NCI-H1436 (cell line): ENCODE data around the gene EED.
"Not testable (repeated sequence)": the region's sequence is repeated elsewhere in the genome, so short reads cannot be mapped to it uniquely, and the experiment has no call there.

Experiments
- DNase-seq: peaks from one replicate; lab custom pipeline; 2025; lab: John Stamatoyannopoulos, UW

Gene EED

GRCh38 chr11:86249307-86250098, 5.0 kb downstream of the EED start:
- no peak for DNase-seq

GRCh38 chr11:86251345-86251744, 6.8 kb downstream of the EED start:
- DNase-seq = no peak

GRCh38 chr11:86255896-86256295, 11.3 kb downstream of the EED start:
- no peak for DNase-seq

- DNase-seq = no peak
Measured at GRCh38 chr11:86256608-86257007, 12.1 kb downstream of the EED start.

GRCh38 chr11:86257446-86257845, 12.9 kb downstream of the EED start:
- DNase-seq = no peak

- DNase-seq = no peak
Measured at GRCh38 chr11:86259730-86260129, 15.2 kb downstream of the EED start.

- DNase-seq = no peak
Measured at GRCh38 chr11:86261328-86261727, 16.8 kb downstream of the EED start.

DNA sequence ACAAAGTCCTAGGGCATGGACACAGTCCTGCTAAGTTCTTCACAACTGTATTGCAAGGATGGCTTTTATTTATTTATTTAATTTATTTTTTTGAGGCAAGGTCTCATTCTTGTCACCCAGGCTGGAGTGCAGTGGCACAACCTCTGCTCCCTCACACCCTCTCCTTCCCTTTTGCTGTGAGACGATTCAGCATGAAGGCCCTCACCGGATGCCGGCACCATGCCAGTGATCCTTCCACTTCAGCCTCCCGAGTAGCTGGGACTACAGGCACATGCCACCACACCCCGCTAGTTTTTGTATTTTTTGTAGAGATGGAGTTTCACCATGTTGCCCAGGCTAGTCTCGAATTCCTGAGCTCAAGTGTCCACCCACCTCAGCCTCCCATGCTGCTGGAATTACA, 17.8 kb downstream of the EED start:
- DNase-seq = no peak

DNA sequence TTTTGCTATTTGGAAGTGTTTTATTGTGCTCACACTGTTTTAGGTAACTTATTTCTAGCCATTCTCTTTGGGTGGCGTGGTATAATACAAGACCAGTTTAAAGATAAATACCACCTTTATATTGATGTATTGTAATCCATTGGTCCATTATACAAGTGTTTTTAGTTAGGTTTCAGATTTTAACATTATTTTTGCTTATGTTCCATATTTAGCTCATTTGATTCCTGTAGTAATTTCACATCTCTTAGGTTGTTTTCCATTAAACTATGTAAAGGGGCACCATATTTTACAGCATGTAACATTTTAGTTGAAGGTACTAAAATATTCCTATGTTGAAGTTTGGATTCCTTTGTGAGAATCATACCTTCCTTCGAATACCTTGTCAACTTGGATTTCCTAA, 20.1 kb downstream of the EED start:
- DNase-seq = no peak

- DNase-seq = no peak
Measured at GRCh38 chr11:86265194-86265593, 20.6 kb downstream of the EED start.

- DNase-seq = no peak
Measured at GRCh38 chr11:86269645-86270044, 25.1 kb downstream of the EED start.

- no peak for DNase-seq
Measured at GRCh38 chr11:86274503-86274902, 29.9 kb downstream of the EED start.

GRCh38 chr11:86274999-86275398, 30.4 kb downstream of the EED start:
- DNase-seq = no peak

DNA sequence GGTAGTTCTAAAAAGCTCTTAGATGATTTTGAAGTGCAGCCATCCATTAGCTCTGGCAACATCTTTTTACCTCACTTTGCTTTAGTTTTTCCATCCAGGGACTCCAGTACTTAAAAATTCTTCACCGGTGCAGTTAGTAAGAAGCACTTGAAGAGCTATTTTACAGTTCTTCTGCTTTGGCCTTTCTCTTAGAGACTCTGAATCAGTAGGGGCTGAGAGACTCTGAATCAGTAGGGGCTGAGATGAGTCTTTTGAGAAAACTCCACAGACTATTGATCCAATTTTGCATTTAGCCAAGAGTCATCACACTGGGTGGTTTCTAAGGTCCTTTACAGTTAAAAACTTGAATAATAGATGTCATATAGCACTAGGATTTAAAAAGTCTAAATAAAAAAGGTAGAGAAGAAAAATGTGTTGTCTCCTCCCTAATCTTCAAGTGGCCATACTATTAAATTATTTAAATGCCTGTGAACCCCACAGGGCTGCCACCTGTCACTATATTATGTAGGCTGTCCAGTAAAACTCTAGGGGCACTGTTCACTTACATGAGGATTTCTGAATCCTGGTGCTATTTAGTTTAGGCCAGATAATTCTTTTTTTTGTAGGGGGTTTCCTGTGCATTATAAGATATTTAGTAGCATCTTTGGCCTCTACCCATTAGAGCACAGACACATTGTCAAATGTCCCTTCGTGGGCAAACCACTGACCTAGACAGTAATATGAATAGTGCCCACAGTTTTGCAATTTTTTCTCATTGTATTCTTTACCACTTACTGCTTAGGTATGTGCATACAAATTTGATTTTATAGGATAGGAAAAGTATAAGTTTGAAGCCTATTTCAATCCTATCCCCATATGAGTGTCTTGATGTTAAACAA, 31.2 kb downstream of the EED start:
- no peak for DNase-seq

DNA sequence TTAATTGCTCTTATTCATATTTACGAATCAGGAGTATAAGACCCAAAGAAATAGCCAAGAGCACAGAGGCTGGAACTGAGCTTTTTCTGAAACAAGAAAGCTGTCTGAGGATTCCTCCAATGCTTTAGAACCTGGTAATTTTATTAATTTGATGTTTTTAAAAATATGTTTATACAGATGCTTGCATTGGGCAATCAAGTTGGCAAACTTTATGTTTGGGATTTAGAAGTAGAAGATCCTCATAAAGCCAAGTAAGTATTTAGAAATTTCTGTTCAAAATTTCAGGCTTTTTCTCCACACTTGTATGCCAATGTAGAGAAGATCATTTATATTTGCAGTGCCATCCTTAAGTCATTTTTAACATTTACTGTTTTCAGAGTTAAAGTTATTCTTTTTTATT, 33.2 kb downstream of the EED start:
- no peak for DNase-seq

DNA sequence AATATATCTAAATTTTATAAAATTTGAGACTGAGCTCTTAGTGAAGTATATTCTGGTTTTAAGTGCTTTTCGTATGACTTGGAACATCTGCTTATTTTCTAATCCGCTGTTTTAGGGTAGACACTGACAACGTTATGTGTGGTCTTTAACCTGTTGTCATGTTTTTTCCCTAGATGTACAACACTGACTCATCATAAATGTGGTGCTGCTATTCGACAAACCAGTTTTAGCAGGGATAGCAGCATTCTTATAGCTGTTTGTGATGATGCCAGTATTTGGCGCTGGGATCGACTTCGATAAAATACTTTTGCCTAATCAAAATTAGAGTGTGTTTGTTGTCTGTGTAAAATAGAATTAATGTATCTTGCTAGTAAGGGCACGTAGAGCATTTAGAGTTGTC, 33.7 kb downstream of the EED start:
- no peak for DNase-seq

DNA sequence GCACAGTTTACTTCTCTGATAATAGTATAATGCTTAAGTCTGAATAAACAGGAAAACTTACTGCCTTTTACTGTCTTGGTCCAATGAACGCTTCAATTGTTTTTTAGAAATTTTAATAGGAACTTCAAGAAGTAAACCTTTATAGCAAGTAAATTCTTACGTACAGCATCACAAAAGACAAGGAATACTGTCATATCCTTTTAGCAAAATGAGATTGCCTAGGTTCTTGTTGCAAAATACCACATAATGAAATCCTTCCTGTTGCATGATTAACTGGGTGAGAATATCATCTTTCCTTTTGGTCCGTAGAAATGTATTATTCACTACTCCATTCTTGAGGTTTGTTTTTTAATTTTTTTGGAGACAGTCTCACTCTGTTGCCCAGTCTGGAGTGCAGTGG, 35.2 kb downstream of the EED start:
- DNase-seq = no peak

DNA sequence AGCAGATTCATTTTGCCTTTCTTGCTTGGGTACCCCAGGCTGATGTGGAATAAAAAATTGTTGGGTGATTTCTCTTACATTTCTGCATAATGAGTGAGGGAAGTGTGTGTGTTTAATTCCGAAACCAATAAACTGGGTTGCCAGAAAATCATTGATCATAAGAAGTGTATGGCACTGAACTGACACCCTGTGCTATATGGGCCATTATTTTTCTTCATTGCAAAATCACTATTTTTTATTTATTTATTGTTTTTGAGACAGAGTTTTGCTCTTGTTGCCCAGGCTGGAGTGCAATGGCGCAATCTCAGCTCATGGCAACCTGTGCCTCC, 42.9 kb downstream of the EED start:
- DNase-seq = no peak

DNA sequence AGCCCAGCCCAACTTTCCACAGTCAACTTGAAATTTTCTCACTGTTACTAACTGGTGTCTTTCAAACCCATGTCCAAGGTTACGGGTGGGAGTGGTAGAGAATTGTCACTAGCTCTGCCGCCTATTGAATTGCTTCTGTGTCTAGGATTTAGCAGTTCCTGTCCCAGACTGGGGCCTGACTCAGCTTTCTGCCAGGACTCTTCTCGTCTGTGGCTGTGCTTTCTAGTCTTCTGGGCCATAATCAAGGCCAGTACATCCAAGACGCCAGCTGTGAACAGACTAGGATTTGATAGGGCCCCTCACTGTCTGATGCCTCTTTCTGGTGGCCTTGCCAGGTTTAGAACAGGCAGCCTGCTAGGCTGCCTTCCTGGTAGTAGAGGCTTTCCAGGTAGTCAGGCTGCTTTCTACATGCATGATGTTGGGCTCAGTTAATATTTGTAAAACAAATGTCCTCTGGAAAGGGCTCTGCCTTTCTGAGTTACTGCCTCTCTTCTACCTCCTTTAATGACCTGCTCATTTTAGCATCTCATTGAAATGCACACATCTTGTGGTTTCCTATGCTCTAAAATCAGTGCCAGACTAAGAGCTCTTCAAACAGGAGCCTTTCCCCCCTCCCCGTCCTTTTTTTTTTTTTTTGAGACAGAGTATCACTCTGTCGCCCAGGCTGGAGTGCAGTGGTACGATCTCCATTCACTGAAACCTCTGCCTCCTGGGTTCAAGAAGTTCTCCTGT, 44.4 kb downstream of the EED start:
- no peak for DNase-seq

DNA sequence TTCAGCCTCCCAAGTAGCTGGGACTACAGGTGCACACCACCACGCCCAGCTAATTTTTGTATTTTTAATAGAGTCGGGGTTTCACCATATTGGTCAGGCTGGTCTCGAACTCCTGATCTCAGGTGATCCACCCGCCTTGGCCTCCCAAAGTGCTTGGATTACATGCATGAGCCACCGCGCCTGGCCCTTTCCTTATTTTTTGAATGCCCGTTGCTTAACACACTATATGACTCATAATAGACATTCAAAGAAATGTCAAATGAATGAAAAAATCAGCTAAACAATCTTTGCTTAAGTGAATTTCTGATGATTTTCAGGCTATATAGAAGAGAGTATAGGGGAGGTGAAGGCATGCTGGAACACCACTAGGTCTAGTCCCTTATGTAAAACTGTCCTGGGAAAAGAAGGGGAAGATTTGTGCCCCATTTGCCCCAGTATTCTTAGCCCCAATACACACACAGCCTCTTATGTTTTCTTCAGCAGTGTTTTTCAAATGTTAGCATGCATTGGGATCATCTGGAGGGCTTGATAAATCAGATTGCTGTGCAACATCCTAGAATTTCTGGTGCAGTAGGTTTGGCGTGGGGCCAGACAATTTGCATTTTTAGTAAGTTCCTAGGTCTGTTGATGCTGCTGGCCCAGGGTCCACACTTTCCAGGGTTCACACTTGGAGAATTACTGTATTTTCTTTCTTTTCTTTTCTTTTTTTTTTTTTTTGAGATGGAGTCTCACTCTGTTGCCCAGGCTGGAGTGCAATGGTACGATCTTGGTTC, 45.1 kb downstream of the EED start:
- not testable (repeated sequence) for DNase-seq

DNA sequence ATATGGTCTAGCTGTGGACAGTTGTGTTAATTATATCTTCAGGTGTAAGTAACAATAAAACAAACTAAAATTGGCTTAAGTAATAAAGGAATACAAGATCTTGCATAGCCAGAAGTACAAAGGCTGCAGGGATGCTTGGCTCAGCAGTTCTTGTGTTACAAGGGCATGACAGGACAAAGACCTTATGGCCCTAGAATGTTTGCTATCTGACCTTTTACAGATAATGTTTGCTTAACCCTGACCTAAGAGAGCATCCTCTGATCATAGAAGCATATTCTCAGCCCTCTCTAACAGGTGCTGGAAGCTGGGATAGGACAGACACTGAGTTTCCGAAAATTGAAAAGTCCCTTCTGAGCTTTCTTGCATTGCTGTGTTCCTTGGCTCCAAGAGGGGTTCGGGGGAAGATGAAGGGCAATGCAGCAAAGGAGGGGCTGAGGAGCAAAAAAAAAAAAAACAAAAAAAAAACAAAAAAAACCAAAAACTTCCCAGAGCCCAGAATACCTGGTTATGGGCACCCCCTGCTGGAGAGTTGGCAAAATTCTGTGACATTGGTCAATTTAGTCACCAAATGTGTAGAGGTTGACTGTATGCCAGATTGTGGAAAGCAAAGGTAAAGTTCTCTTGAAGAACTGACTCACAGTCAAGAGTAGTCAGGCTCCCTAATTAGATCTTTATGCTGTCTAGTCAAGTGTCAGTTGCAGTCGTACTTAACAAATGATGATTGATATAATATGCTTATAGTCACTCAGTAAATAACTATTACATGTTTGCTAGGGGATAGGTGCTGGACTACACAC, 47.1 kb downstream of the EED start:
- DNase-seq = peak; percentile 35
